ENCODE data around the gene MYCBP2. TPM values are rescaled to one million over a fixed set of nuclear protein-coding genes. Genes with fewer than 3 reads are reported as not detected.
A peak's percentile ranks its signal among the peaks of the same experiment; 100 is the strongest.

Gene MYCBP2
- total RNA-seq, 1 experiment from 2014 or later, result 51.8 TPM

DNA sequence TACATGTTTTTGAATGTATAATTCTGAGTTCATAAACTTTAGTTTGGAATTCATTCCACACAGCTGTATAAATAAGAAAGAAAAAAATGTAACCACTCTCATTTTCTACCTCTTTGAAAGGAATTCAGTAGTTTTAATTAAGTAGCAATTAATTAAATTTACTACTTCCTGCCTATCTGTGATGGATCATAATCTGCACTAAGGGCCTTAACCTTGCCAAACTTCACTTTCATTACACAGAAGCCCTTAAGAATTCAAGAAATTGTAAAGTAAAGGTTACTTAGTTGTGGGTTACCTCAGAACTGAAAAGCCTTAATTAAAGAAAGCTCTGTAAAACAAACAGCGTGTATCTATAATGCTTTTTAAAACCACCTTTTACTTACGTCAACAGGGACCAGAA is 188.1 kb downstream of the MYCBP2 start:
- TF ChIP-seq, protein P1, sequence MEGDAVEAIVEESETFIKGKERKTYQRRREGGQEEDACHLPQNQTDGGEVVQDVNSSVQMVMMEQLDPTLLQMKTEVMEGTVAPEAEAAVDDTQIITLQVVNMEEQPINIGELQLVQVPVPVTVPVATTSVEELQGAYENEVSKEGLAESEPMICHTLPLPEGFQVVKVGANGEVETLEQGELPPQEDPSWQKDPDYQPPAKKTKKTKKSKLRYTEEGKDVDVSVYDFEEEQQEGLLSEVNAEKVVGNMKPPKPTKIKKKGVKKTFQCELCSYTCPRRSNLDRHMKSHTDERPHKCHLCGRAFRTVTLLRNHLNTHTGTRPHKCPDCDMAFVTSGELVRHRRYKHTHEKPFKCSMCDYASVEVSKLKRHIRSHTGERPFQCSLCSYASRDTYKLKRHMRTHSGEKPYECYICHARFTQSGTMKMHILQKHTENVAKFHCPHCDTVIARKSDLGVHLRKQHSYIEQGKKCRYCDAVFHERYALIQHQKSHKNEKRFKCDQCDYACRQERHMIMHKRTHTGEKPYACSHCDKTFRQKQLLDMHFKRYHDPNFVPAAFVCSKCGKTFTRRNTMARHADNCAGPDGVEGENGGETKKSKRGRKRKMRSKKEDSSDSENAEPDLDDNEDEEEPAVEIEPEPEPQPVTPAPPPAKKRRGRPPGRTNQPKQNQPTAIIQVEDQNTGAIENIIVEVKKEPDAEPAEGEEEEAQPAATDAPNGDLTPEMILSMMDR (IDR thresholded peaks at IDR 0.05; ENCODE audit: unreplicated experiment), result no peak

DNA sequence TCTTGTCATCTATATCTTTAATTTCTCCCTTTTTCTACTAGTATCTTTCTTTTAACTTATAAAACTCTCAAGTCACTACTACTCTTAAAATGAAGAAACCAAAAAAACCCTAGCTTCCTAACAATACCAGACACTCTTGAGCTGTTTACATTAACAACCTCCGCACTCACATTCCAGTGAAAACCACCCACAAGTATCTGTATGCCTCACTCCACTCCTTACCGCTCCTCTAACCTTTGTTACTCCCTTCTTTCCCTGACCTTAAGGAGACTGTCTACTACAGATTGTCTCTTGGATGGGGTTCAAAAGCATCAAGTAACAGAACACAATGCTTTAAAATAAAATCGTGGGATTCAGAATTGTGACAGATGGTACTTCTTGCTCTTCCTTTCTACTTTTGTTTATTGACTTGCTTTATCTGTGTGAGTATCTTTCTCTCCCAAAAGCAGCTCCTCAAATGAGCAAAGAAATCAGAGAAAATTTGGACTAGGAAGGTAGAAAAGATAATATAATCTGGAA is 189.9 kb downstream of the MYCBP2 start:
- no TSS peak for BruUV-seq (replicated peaks)
- Mint-ChIP-seq H3K4me3 (ENCODE audit: unreplicated experiment) (no peak overlapping the region), H3K4me1 (ENCODE audit: insufficient read depth, unreplicated experiment) (peaks cover 6% of the 10 kb centered on the region), H3K27me3 (ENCODE audit: insufficient read depth, unreplicated experiment) (no peaks in the 10 kb centered on the region), H3K27ac (ENCODE audit: low read depth, unreplicated experiment) (no peak overlapping the region), H3K9me3 (ENCODE audit: unreplicated experiment) (no peaks in the 10 kb centered on the region), H3K36me3 (ENCODE audit: insufficient read depth, unreplicated experiment) (peaks cover 31% of the 10 kb centered on the region)
- ChIA-PET POLR2A (no interaction called here), CTCF (interaction anchor here (0.7 kb wide), 1 partner anchor 456 kb away, joined by 3 read pairs; no protein-coding TSS in a partner anchor)
- peak; percentile 4 for DNase-seq (ENCODE audit: unreplicated experiment)
- intact Hi-C loops (cut with micrococcal nuclease), result no loop called here
- TF ChIP-seq, protein P1 (IDR thresholded peaks at IDR 0.05; ENCODE audit: unreplicated experiment), result no peak

More for the DNA sequence above, 188.1 kb downstream of the MYCBP2 start:
- POLR2A ChIA-PET, result interaction anchor here (0.7 kb wide), 1 partner anchor 24 kb away, joined by 3 read pairs; no protein-coding TSS in a partner anchor
- BruUV-seq (replicated peaks), result no TSS peak
- Mint-ChIP-seq H3K9me3 (ENCODE audit: unreplicated experiment) (no peaks in the 10 kb centered on the region), H3K4me3 (ENCODE audit: unreplicated experiment) (no peak overlapping the region), H3K27me3 (ENCODE audit: insufficient read depth, unreplicated experiment) (no peaks in the 10 kb centered on the region), H3K36me3 (ENCODE audit: insufficient read depth, unreplicated experiment) (peaks cover 37% of the 10 kb centered on the region), H3K27ac (ENCODE audit: low read depth, unreplicated experiment) (no peak overlapping the region), H3K4me1 (ENCODE audit: insufficient read depth, unreplicated experiment) (peaks cover 9% of the 10 kb centered on the region)
- DNase-seq (ENCODE audit: unreplicated experiment), result no peak
- CTCF ChIA-PET, result no interaction called here
- intact Hi-C loops (cut with micrococcal nuclease), result no loop called here

DNA sequence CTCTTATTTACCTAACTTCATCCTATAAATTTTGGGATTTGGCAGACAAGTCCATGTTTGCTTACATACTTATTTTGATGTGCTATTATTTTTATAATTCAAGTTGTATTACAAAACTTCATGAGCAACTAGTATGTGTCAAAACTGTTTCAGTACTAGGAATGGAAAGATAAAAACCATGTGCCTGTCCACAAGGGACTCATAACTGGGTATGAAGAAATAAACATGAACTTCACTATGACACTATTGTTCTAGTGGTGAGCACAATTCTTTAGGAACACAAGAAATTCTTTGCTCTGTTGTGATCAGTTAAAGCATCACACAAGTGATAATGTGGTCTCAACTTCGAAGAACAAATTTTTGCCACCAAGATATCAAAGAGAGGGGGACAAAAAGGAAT is 202.5 kb downstream of the MYCBP2 start:
- Mint-ChIP-seq H3K9me3 (ENCODE audit: unreplicated experiment) (no peaks in the 10 kb centered on the region), H3K4me1 (ENCODE audit: insufficient read depth, unreplicated experiment) (no peaks in the 10 kb centered on the region), H3K36me3 (ENCODE audit: insufficient read depth, unreplicated experiment) (peaks cover 18% of the 10 kb centered on the region), H3K27ac (ENCODE audit: low read depth, unreplicated experiment) (no peak overlapping the region), H3K4me3 (ENCODE audit: unreplicated experiment) (no peak overlapping the region), H3K27me3 (ENCODE audit: insufficient read depth, unreplicated experiment) (no peaks in the 10 kb centered on the region)
- BruUV-seq (replicated peaks), result no TSS peak
- DNase-seq (ENCODE audit: unreplicated experiment), result no peak
- ChIA-PET CTCF (no interaction called here), POLR2A (no interaction called here)
- TF ChIP-seq, protein P1 (IDR thresholded peaks at IDR 0.05; ENCODE audit: unreplicated experiment), result no peak
- intact Hi-C loops (cut with micrococcal nuclease), result no loop called here

DNA sequence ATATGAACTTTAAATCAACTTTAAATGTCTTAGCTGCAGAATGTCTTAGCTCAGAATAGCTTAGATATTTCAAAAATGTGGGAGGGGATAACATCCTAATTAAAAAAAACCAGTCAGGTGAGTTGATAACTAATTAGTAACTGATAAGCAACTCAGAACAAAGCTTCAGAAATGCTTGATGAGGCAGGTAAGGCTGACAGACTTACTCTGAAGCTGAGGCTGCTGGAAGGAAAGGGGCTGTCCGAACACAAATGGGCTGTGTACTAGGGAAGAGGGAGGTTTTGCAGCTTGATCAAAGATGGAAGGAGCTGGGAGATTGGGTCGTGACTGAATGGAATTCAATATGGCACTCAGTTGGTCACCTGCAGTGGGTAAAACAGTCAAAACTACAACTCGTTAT is 208.8 kb downstream of the MYCBP2 start:
- intact Hi-C loops (cut with micrococcal nuclease), result no loop called here
- Mint-ChIP-seq H3K27me3 (ENCODE audit: insufficient read depth, unreplicated experiment) (no peaks in the 10 kb centered on the region), H3K4me3 (ENCODE audit: unreplicated experiment) (no peak overlapping the region), H3K27ac (ENCODE audit: low read depth, unreplicated experiment) (no peak overlapping the region), H3K9me3 (ENCODE audit: unreplicated experiment) (no peaks in the 10 kb centered on the region), H3K36me3 (ENCODE audit: insufficient read depth, unreplicated experiment) (peaks cover 34% of the 10 kb centered on the region), H3K4me1 (ENCODE audit: insufficient read depth, unreplicated experiment) (peaks cover 7% of the 10 kb centered on the region)
- ChIA-PET POLR2A (interaction anchor here (0.7 kb wide), 1 partner anchor 52 kb away, joined by 3 read pairs; no protein-coding TSS in a partner anchor), CTCF (no interaction called here)
- BruUV-seq (replicated peaks), result no TSS peak
- TF ChIP-seq, protein P1 (IDR thresholded peaks at IDR 0.05; ENCODE audit: unreplicated experiment), result no peak
- no peak for DNase-seq (ENCODE audit: unreplicated experiment)

All from MCF 10A (cell line).